H9 (cell line): ENCODE data around the gene LIMK2. TPM values are rescaled to one million over a fixed set of nuclear protein-coding genes. Genes with fewer than 3 reads are reported as not detected.

Source experiments
- DNase-seq: peaks from one replicate; pipeline ENCODE4 v3.0.0-alpha.2; 2017
- H2AFZ ChIP-seq: one replicate; pipeline ENCODE4 v1.6.1; 2013; ENCODE audit warnings: mild to moderate bottlenecking, low read length, control low read depth, moderate library complexity
- H2AK5ac ChIP-seq: 2 replicates; pipeline ENCODE4 v1.6.1; 2013; ENCODE audit warnings: low read length, control low read depth, mixed read lengths; ENCODE audit not compliant: insufficient read length
- H2BK120ac ChIP-seq: one replicate; pipeline ENCODE4 v1.6.1; 2013; ENCODE audit warnings: low read depth, mild to moderate bottlenecking, low read length, control low read depth, inconsistent platforms; ENCODE audit not compliant: poor library complexity, severe bottlenecking
- H2BK12ac ChIP-seq: 2 replicates; pipeline ENCODE4 v1.6.1; 2013; ENCODE audit warnings: low read length, control low read depth, mixed read lengths, low read depth; ENCODE audit not compliant: insufficient read length
- H2BK15ac ChIP-seq: 2 replicates; pipeline ENCODE4 v1.6.1; 2013; ENCODE audit warnings: low read depth, low read length, control low read depth
- H2BK20ac ChIP-seq: one replicate; pipeline ENCODE4 v1.6.1; 2013; ENCODE audit warnings: low read depth, mild to moderate bottlenecking, low read length, control low read depth, inconsistent platforms; ENCODE audit not compliant: poor library complexity, severe bottlenecking
- H2BK5ac ChIP-seq: 2 replicates; pipeline ENCODE4 v1.6.1; 2013; ENCODE audit warnings: low read length, control low read depth, mixed read lengths; ENCODE audit not compliant: insufficient read length
- H3K14ac ChIP-seq: 2 replicates; pipeline ENCODE4 v1.6.1; 2013; ENCODE audit warnings: low read length, control low read depth; ENCODE audit not compliant: insufficient read depth
- H3K18ac ChIP-seq: 2 replicates; pipeline ENCODE4 v1.6.1; 2013; ENCODE audit warnings: low read depth, mild to moderate bottlenecking, mixed read lengths, low read length, control low read depth; ENCODE audit not compliant: insufficient read length
- H3K23ac ChIP-seq: 2 replicates; pipeline ENCODE4 v1.6.1; 2013; ENCODE audit warnings: low read length, control low read depth, mixed read lengths, low read depth; ENCODE audit not compliant: insufficient read length
- H3K23me2 ChIP-seq: 2 replicates; pipeline ENCODE4 v1.6.1; 2013; ENCODE audit warnings: low read depth, mild to moderate bottlenecking, mixed read lengths, low read length, control low read depth; ENCODE audit not compliant: insufficient read length, poor library complexity, severe bottlenecking
- H3K27ac ChIP-seq: 2 replicates; pipeline ENCODE4 v1.5.1; 2013; ENCODE audit warnings: low read length, control low read depth, mixed read lengths, low read depth; ENCODE audit not compliant: insufficient read length
- H3K27me3 ChIP-seq: 2 replicates; pipeline ENCODE4 v1.6.1; 2013; ENCODE audit warnings: low read length, control low read depth, inconsistent platforms; ENCODE audit not compliant: insufficient read depth
- H3K4ac ChIP-seq: 2 replicates; pipeline ENCODE4 v1.6.1; 2013; ENCODE audit warnings: low read depth, mild to moderate bottlenecking, control low read depth, inconsistent platforms, low read length, moderate library complexity
- H3K4me1 ChIP-seq: 2 replicates; pipeline ENCODE4 v1.6.1; 2013; ENCODE audit warnings: low read length, control low read depth, inconsistent platforms; ENCODE audit not compliant: insufficient read depth
- H3K4me2 ChIP-seq: 2 replicates; pipeline ENCODE4 v1.6.1; 2013; ENCODE audit warnings: low read length, control low read depth, mixed read lengths; ENCODE audit not compliant: insufficient read length, insufficient read depth
- H3K56ac ChIP-seq: 2 replicates; pipeline ENCODE4 v1.6.1; 2013; ENCODE audit warnings: low read depth, mild to moderate bottlenecking, mixed read lengths, low read length, control low read depth; ENCODE audit not compliant: insufficient read length
- H3K79me1 ChIP-seq: 2 replicates; pipeline ENCODE4 v1.6.1; 2013; ENCODE audit warnings: low read depth, mild to moderate bottlenecking, moderate library complexity, low read length, control low read depth, inconsistent platforms; ENCODE audit not compliant: insufficient read depth, poor library complexity, severe bottlenecking
- H3K79me2 ChIP-seq: 2 replicates; pipeline ENCODE4 v1.6.1; 2013; ENCODE audit warnings: low read length, control low read depth, inconsistent platforms; ENCODE audit not compliant: insufficient read depth
- H3K9ac ChIP-seq: 2 replicates; pipeline ENCODE4 v1.6.1; 2013; ENCODE audit warnings: low read length, control low read depth, mixed read lengths; ENCODE audit not compliant: insufficient read length; ENCODE audit errors: extremely low read depth
- H3K9me3 ChIP-seq: one replicate; pipeline ENCODE4 v1.6.1; 2013; ENCODE audit warnings: low read depth, low read length, inconsistent platforms; ENCODE audit not compliant: control insufficient read depth
- H3T11ph ChIP-seq: one replicate; pipeline ENCODE4 v1.6.1; 2013; ENCODE audit warnings: mild to moderate bottlenecking, low read length, control low read depth, inconsistent platforms
- H4K20me1 ChIP-seq: one replicate; pipeline ENCODE4 v1.6.1; 2013; ENCODE audit not compliant: control insufficient read depth, insufficient read length, insufficient read depth
- H4K5ac ChIP-seq: 2 replicates; pipeline ENCODE4 v1.6.1; 2013; ENCODE audit warnings: low read depth, mild to moderate bottlenecking, mixed read lengths, low read length, control low read depth; ENCODE audit not compliant: insufficient read length
- H4K8ac ChIP-seq: replicated peaks from 2 replicates; pipeline ENCODE4 v1.6.1; 2013; ENCODE audit warnings: low read length, control low read depth, mixed read lengths, low read depth; ENCODE audit not compliant: insufficient read length
- H4K91ac ChIP-seq: 2 replicates; pipeline ENCODE4 v1.6.1; 2013; ENCODE audit warnings: low read depth, mild to moderate bottlenecking, moderate library complexity, mixed read lengths, low read length, control low read depth; ENCODE audit not compliant: insufficient read length
- H3K27ac Mint-ChIP-seq, 3 experiments: 2 replicates in 2 of 3; 3 replicates in 1 of 3; pipeline ENCODE4 v1.8.0; 2020 to 2021; ENCODE audit warnings: mixed read lengths in 3 of 3, mild to moderate bottlenecking in 1 of 3, moderate library complexity in 1 of 3
- H3K27me3 Mint-ChIP-seq: 2 replicates; pipeline ENCODE4 v1.8.0; 2021; ENCODE audit warnings: low read depth, mild to moderate bottlenecking, moderate library complexity, mixed read lengths
- H3K36me3 Mint-ChIP-seq, 3 experiments: 2 replicates in 2 of 3; 3 replicates in 1 of 3; pipeline ENCODE4 v1.8.0; 2020 to 2021; ENCODE audit warnings: low read depth in 3 of 3, mixed read lengths in 3 of 3; ENCODE audit not compliant: insufficient read depth in 1 of 3
- H3K4me1 Mint-ChIP-seq, 2 experiments: 2 replicates each; pipeline ENCODE4 v1.8.0; 2020; ENCODE audit warnings: mixed read lengths in 2 of 2
- H3K4me3 Mint-ChIP-seq, 2 experiments: 2 replicates in 1 of 2; 3 replicates in 1 of 2; pipeline ENCODE4 v1.8.0; 2020 to 2021; ENCODE audit warnings: mild to moderate bottlenecking in 2 of 2, mixed read lengths in 2 of 2, moderate library complexity in 1 of 2
- H3K9me3 Mint-ChIP-seq, 2 experiments: 2 replicates in 1 of 2; 3 replicates in 1 of 2; pipeline ENCODE4 v1.8.0; 2020; ENCODE audit warnings: mild to moderate bottlenecking in 2 of 2, mixed read lengths in 2 of 2, moderate library complexity in 1 of 2
- WGBS: extraction: QIAGEN DNeasy Blood & Tissue Kit; methylation state at CpG from one replicate; pipeline ENCODE4 v1.1.7; 2013; ENCODE audit warnings: missing lambda C conversion rate, low lambda C conversion rate, mixed read lengths; ENCODE audit not compliant: insufficient read length; ENCODE audit errors: extremely low coverage; 5-methylcytosine and 5-hydroxymethylcytosine counted together
- total RNA-seq: library from RNA; stranded (reverse); gene quantifications from 2 replicates; pipeline ENCODE4 v1.2.1, GENCODE V29; 2021
- TF ChIP-seq, protein P1 (sequence below): fragments of 200-600 bp; sonication (generic); conservative IDR thresholded peaks from 3 replicates; pipeline ENCODE4 v1.8.0; 2021; ENCODE audit warnings: antibody characterized with exemption, mild to moderate bottlenecking

Gene LIMK2
- total RNA-seq, 1 experiment from 2014 or later = 51.3 TPM

- Mint-ChIP-seq H3K4me3 (no peak overlapping the region), H3K27me3 (no peaks in the 10 kb centered on the region; the same call in 1 of the 2 replicates), H3K27ac (no peak overlapping the region), H3K36me3 (no peaks in the 10 kb centered on the region), H3K4me1 (no peaks in the 10 kb centered on the region; a peak in 1 of 4 replicates), H3K9me3 (no peaks in the 10 kb centered on the region)
- H2AFZ ChIP-seq = no peak overlapping the region
- no peak for DNase-seq
- H3K14ac ChIP-seq = no peak overlapping the region
- H4K5ac ChIP-seq = no peak overlapping the region
- H3K4me2 ChIP-seq = no peak overlapping the region
- no peak overlapping the region for H2AK5ac ChIP-seq
- no peak overlapping the region for H3K23ac ChIP-seq
- H2BK5ac ChIP-seq = no peak overlapping the region
- no peak overlapping the region for H3K56ac ChIP-seq
- H3K23me2 ChIP-seq = no peaks in the 10 kb centered on the region
- no peak overlapping the region for H3K4ac ChIP-seq
- H3T11ph ChIP-seq = no peak overlapping the region
- no peak overlapping the region for H3K18ac ChIP-seq
- TF ChIP-seq, protein P1, sequence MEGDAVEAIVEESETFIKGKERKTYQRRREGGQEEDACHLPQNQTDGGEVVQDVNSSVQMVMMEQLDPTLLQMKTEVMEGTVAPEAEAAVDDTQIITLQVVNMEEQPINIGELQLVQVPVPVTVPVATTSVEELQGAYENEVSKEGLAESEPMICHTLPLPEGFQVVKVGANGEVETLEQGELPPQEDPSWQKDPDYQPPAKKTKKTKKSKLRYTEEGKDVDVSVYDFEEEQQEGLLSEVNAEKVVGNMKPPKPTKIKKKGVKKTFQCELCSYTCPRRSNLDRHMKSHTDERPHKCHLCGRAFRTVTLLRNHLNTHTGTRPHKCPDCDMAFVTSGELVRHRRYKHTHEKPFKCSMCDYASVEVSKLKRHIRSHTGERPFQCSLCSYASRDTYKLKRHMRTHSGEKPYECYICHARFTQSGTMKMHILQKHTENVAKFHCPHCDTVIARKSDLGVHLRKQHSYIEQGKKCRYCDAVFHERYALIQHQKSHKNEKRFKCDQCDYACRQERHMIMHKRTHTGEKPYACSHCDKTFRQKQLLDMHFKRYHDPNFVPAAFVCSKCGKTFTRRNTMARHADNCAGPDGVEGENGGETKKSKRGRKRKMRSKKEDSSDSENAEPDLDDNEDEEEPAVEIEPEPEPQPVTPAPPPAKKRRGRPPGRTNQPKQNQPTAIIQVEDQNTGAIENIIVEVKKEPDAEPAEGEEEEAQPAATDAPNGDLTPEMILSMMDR = no peak
- H2BK120ac ChIP-seq = no peak overlapping the region
- no peaks in the 10 kb centered on the region for H3K9me3 ChIP-seq
- H3K9ac ChIP-seq = no peak overlapping the region
- no peak overlapping the region for H2BK15ac ChIP-seq
- no peak overlapping the region for H3K27ac ChIP-seq
- no peak overlapping the region for H2BK20ac ChIP-seq
- no peak overlapping the region for H2BK12ac ChIP-seq
- H4K8ac ChIP-seq = no peak overlapping the region
- no peaks in the 10 kb centered on the region for H3K4me1 ChIP-seq
- no CpG with 5 or more reads among the region's 3 CpGs for WGBS
- H4K20me1 ChIP-seq = no peaks in the 10 kb centered on the region
- no peaks in the 10 kb centered on the region for H3K79me2 ChIP-seq
- H3K79me1 ChIP-seq = no peaks in the 10 kb centered on the region
- no peak overlapping the region for H4K91ac ChIP-seq
- H3K27me3 ChIP-seq = no peaks in the 10 kb centered on the region
These were observed 90.4 kb downstream of the LIMK2 start for GRCh38 chr22:31302537-31302936.
